Measurements from ENCODE around the gene TEX35. TPM values are rescaled to one million over a fixed set of nuclear protein-coding genes. Genes with fewer than 3 reads are reported as not detected.

The TEX35 gene
- total RNA-seq, 3 donors from 2014 or later = not detected

- Histone ChIP-seq H3K36me3 (ENCODE audit: low read depth) (no peaks in the 10 kb centered on the region), H3K9me3 (no peaks in the 10 kb centered on the region), H3K4me3 (no peak overlapping the region), H3K4me1 (ENCODE audit: low read depth) (no peaks in the 10 kb centered on the region)
- intact Hi-C loops (cut with DNase I, micrococcal nuclease) = no loop called here
- no peak for DNase-seq
- TF ChIP-seq CTCF (IDR thresholded peaks at IDR 0.05) = no peak
- ATAC-seq = no peak
These were observed 53.3 kb downstream of the TEX35 start for GRCh38 chr1:178566187-178566586.

GRCh38 chr1:178571807-178572206 lies 58.9 kb downstream of the TEX35 start:
- ATAC-seq (no peak), DNase-seq (no peak)
- H3K4me1 ChIP-seq (ENCODE audit: low read depth) = peaks cover 8% of the 10 kb centered on the region
- TF ChIP-seq CTCF (IDR thresholded peaks at IDR 0.05) = no peak
- H3K9me3 ChIP-seq = no peaks in the 10 kb centered on the region
- H3K36me3 ChIP-seq (ENCODE audit: low read depth) = no peaks in the 10 kb centered on the region
- intact Hi-C loops (cut with DNase I, micrococcal nuclease) = no loop called here
- H3K4me3 ChIP-seq = no peak overlapping the region

Other genes with a start within 250 kb of the TEX35 start
- not detected for gene CLEC20A, start 16.1 kb upstream of the TEX35 start, total RNA-seq
- gene RALGPS2, start 212.1 kb downstream of the TEX35 start, total RNA-seq = 10 to 100 TPM; 25.9 to 49.9 (median 36.4) TPM

All from mucosa of descending colon (tissue), 3 donors.